K562 (cell line): ENCODE data around the gene POLR2C. TPM values are rescaled to one million over a fixed set of nuclear protein-coding genes. Genes with fewer than 3 reads are reported as not detected.
A peak's percentile ranks its signal among the peaks of the same experiment; 100 is the strongest.

Source experiments
- polyA plus RNA-seq, 8 experiments: library from polyadenylated mRNA; depleted of rRNA in 4 of 8; stranded (reverse) in 5 of 8; unstranded in 3 of 8; fragments of >200 nt; fragmentation: Nextera tagmentation in 2 of 8; fragmentation: Illumina TruSeq in 1 of 8; extraction: Ambion mirVana in 2 of 8; extraction: Trizol in 1 of 8; gene quantifications; 2 replicates each; pipeline versions ENCODE4 v1.2.1 to v1.2.3, GENCODE V29; 2011 to 2014; ENCODE audit warnings: inconsistent platforms in 1 of 8, missing spikeins in 1 of 8
- total RNA-seq, 7 experiments: library from RNA; depleted of rRNA in 6 of 7; stranded (reverse); fragments of >200 nt in 6 of 7; fragmentation: Illumina TruSeq in 2 of 7; extraction: Trizol in 2 of 7; gene quantifications; 2 replicates each; pipeline versions ENCODE4 v1.2.1 to v1.2.3, GENCODE V29; 2011 to 2021; ENCODE audit warnings: low replicate concordance in 1 of 7
- TF ChIP-seq, protein P1 (sequence below), 2 experiments: IDR thresholded peaks; 2 replicates each; pipeline ENCODE4 v1.6.1; 2012; ENCODE audit warnings: improper control_type of control experiment in 2 of 2, low read depth in 2 of 2, low read length in 2 of 2, borderline replicate concordance in 1 of 2
- TF ChIP-seq, protein P2 (sequence below): fragments of 250-450 bp; sonication (Bioruptor Pico); IDR thresholded peaks from 2 replicates; pipeline ENCODE4 v1.4.0; 2020
- TF ChIP-seq, protein P3 (sequence below): fragments of 250-450 bp; sonication (Bioruptor Pico); IDR thresholded peaks from 2 replicates; pipeline ENCODE4 v1.8.0; 2022; ENCODE audit warnings: moderate library complexity, mild to moderate bottlenecking, inconsistent platforms

Gene POLR2C
- total and polyA plus RNA-seq, 9 of the 15 experiments (the other 6 are each of a cell fraction or from before 2014, with no cell fraction given): 70.3 to 163 (median 92.3) TPM

DNA sequence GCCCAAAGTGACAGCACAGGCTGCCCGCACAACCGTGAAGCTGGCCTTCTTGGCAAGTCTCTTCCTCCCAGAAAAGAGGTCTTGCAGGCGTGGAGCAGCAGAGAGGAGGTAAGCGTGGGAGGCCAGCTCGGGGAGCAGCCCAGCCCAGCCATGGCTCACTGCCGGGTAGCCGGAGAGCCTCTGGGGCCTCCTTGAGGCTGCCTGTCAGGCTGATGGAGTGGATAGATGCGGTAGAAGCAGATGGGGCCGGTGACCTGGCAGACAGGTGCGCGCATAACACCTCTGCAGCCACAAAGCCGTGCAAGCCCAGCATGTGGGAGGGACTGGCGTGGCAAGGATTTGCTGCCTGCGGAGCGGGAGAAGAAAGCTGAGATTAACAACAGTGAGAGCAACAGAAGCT is 40.9 kb downstream of the POLR2C start (continued):
- TF ChIP-seq, protein P1, sequence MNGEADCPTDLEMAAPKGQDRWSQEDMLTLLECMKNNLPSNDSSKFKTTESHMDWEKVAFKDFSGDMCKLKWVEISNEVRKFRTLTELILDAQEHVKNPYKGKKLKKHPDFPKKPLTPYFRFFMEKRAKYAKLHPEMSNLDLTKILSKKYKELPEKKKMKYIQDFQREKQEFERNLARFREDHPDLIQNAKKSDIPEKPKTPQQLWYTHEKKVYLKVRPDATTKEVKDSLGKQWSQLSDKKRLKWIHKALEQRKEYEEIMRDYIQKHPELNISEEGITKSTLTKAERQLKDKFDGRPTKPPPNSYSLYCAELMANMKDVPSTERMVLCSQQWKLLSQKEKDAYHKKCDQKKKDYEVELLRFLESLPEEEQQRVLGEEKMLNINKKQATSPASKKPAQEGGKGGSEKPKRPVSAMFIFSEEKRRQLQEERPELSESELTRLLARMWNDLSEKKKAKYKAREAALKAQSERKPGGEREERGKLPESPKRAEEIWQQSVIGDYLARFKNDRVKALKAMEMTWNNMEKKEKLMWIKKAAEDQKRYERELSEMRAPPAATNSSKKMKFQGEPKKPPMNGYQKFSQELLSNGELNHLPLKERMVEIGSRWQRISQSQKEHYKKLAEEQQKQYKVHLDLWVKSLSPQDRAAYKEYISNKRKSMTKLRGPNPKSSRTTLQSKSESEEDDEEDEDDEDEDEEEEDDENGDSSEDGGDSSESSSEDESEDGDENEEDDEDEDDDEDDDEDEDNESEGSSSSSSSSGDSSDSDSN (IDR thresholded peaks at IDR 0.05; ENCODE audit: borderline replicate concordance in 1 of 2, low read depth in 2 of 2, low read length in 2 of 2): 0 out of 4 replicates have a peak, but pooled peaks of 1 of the 2 experiments have one; percentile 44
- TF ChIP-seq, protein P2, sequence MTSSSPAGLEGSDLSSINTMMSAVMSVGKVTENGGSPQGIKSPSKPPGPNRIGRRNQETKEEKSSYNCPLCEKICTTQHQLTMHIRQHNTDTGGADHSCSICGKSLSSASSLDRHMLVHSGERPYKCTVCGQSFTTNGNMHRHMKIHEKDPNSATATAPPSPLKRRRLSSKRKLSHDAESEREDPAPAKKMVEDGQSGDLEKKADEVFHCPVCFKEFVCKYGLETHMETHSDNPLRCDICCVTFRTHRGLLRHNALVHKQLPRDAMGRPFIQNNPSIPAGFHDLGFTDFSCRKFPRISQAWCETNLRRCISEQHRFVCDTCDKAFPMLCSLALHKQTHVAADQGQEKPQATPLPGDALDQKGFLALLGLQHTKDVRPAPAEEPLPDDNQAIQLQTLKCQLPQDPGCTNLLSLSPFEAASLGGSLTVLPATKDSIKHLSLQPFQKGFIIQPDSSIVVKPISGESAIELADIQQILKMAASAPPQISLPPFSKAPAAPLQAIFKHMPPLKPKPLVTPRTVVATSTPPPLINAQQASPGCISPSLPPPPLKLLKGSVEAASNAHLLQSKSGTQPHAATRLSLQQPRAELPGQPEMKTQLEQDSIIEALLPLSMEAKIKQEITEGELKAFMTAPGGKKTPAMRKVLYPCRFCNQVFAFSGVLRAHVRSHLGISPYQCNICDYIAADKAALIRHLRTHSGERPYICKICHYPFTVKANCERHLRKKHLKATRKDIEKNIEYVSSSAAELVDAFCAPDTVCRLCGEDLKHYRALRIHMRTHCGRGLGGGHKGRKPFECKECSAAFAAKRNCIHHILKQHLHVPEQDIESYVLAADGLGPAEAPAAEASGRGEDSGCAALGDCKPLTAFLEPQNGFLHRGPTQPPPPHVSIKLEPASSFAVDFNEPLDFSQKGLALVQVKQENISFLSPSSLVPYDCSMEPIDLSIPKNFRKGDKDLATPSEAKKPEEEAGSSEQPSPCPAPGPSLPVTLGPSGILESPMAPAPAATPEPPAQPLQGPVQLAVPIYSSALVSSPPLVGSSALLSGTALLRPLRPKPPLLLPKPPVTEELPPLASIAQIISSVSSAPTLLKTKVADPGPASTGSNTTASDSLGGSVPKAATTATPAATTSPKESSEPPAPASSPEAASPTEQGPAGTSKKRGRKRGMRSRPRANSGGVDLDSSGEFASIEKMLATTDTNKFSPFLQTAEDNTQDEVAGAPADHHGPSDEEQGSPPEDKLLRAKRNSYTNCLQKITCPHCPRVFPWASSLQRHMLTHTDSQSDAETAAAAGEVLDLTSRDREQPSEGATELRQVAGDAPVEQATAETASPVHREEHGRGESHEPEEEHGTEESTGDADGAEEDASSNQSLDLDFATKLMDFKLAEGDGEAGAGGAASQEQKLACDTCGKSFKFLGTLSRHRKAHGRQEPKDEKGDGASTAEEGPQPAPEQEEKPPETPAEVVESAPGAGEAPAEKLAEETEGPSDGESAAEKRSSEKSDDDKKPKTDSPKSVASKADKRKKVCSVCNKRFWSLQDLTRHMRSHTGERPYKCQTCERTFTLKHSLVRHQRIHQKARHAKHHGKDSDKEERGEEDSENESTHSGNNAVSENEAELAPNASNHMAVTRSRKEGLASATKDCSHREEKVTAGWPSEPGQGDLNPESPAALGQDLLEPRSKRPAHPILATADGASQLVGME: no peak
- TF ChIP-seq, protein P3, sequence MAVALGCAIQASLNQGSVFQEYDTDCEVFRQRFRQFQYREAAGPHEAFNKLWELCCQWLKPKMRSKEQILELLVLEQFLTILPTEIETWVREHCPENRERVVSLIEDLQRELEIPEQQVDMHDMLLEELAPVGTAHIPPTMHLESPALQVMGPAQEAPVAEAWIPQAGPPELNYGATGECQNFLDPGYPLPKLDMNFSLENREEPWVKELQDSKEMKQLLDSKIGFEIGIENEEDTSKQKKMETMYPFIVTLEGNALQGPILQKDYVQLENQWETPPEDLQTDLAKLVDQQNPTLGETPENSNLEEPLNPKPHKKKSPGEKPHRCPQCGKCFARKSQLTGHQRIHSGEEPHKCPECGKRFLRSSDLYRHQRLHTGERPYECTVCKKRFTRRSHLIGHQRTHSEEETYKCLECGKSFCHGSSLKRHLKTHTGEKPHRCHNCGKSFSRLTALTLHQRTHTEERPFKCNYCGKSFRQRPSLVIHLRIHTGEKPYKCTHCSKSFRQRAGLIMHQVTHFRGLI: peak; percentile 49; the same call in 1 of the 2 replicates
